GM19467 (cell line): ENCODE data around the gene RAN.
"Not testable (repeated sequence)": the region's sequence is repeated elsewhere in the genome, so short reads cannot be mapped to it uniquely, and the experiment has no call there.

Experiments used
- ATAC-seq: cut with Tn5 transposase; IDR thresholded peaks from one replicate; pipeline ENCODE4 v1.9.1; 2021; ENCODE audit warnings: mild to moderate bottlenecking, moderate library complexity; ENCODE audit not compliant: unreplicated experiment

The RAN gene

GRCh38 chr12:130878193-130879185 lies 6.6 kb downstream of the RAN start:
- no peak for ATAC-seq

- ATAC-seq: peak; percentile 58
Measured at GRCh38 chr12:130879212-130879686, 7.4 kb downstream of the RAN start.

- ATAC-seq: no peak
Measured at GRCh38 chr12:130879781-130880389, 8.0 kb downstream of the RAN start.

GRCh38 chr12:130880411-130880885 lies 8.6 kb downstream of the RAN start:
- peak; percentile 43 for ATAC-seq

GRCh38 chr12:130881046-130881445 lies 9.2 kb downstream of the RAN start:
- no peak for ATAC-seq

- ATAC-seq: no peak
Measured at GRCh38 chr12:130881548-130881947, 9.7 kb downstream of the RAN start.

- ATAC-seq: not testable (repeated sequence)
Measured at GRCh38 chr12:130887190-130887589, 15.3 kb downstream of the RAN start.

- no peak for ATAC-seq
Measured at GRCh38 chr12:130904064-130904463, 32.2 kb downstream of the RAN start.

GRCh38 chr12:130904936-130905455 lies 33.1 kb downstream of the RAN start:
- not testable (repeated sequence) for ATAC-seq

GRCh38 chr12:130909111-130909510 lies 37.2 kb downstream of the RAN start:
- ATAC-seq: no peak

GRCh38 chr12:130911193-130911592 lies 39.3 kb downstream of the RAN start:
- ATAC-seq: no peak

GRCh38 chr12:130911933-130912332 lies 40.1 kb downstream of the RAN start:
- ATAC-seq: no peak

- ATAC-seq: no peak
Measured at GRCh38 chr12:130916241-130916911, 44.5 kb downstream of the RAN start.

GRCh38 chr12:130917607-130918006 lies 45.7 kb downstream of the RAN start:
- ATAC-seq: no peak

- ATAC-seq: no peak
Measured at GRCh38 chr12:130919086-130919485, 47.2 kb downstream of the RAN start.

GRCh38 chr12:130920119-130920703 lies 48.3 kb downstream of the RAN start:
- ATAC-seq: no peak

- ATAC-seq: no peak
Measured at GRCh38 chr12:130920723-130921381, 49.0 kb downstream of the RAN start.

- no peak for ATAC-seq
Measured at GRCh38 chr12:130922511-130922953, 50.7 kb downstream of the RAN start.

GRCh38 chr12:130924966-130925665 lies 53.2 kb downstream of the RAN start:
- no peak for ATAC-seq
